ENCODE results near the gene SCTR.

SCTR gene

GRCh38 chr2:119425119-119425405, 99.2 kb downstream of the SCTR start:
- FAIRE-seq (no peak), DNase-seq (ENCODE audit: insufficient read length, low spot score) (no peak)
- no peak for TF ChIP-seq CTCF (IDR thresholded peaks at IDR 0.05; ENCODE audit: insufficient read depth, missing control alignments)

- no peak for DNase-seq (ENCODE audit: insufficient read length, low spot score)
- no peak for TF ChIP-seq CTCF (IDR thresholded peaks at IDR 0.05; ENCODE audit: insufficient read depth, missing control alignments)
- FAIRE-seq: no peak
Observed at GRCh38 chr2:119424284-119425118, 99.8 kb downstream of the SCTR start.

- TF ChIP-seq CTCF (IDR thresholded peaks at IDR 0.05; ENCODE audit: insufficient read depth, missing control alignments): no peak
- no peak for DNase-seq (ENCODE audit: insufficient read length, low spot score)
- no peak for FAIRE-seq
Observed at GRCh38 chr2:119423811-119424210, 100.5 kb downstream of the SCTR start.

GRCh38 chr2:119423108-119423444, 101.2 kb downstream of the SCTR start:
- FAIRE-seq: no peak
- no peak for DNase-seq (ENCODE audit: insufficient read length, low spot score)
- TF ChIP-seq CTCF (IDR thresholded peaks at IDR 0.05; ENCODE audit: insufficient read depth, missing control alignments): no peak

- no peak for TF ChIP-seq CTCF (IDR thresholded peaks at IDR 0.05; ENCODE audit: insufficient read depth, missing control alignments)
- FAIRE-seq (no peak), DNase-seq (ENCODE audit: insufficient read length, low spot score) (no peak)
Observed at GRCh38 chr2:119422360-119423107, 101.7 kb downstream of the SCTR start.

- DNase-seq (ENCODE audit: insufficient read length, low spot score): no peak
Observed at GRCh38 chr2:119421741-119422140, 102.5 kb downstream of the SCTR start.

More at GRCh38 chr2:119421741-119422140, 102.5 kb downstream of the SCTR start:
- no peak for TF ChIP-seq CTCF (IDR thresholded peaks at IDR 0.05; ENCODE audit: insufficient read depth, missing control alignments)
- FAIRE-seq: no peak

Measured in D721Med (cell line).